ENCODE measurements around the gene ZDHHC7. TPM values are rescaled to one million over a fixed set of nuclear protein-coding genes. Genes with fewer than 3 reads are reported as not detected.
"Not testable (repeated sequence)": the region's sequence is repeated elsewhere in the genome, so short reads cannot be mapped to it uniquely, and the experiment has no call there.

Gene ZDHHC7
- total RNA-seq, 1 experiment from 2014 or later, result 109 TPM

GRCh38 chr16:85036236-85037049, 25.1 kb upstream of the ZDHHC7 start:
- DNase-seq, result no peak
- no TSS peak for BruUV-seq (replicated peaks)
- Mint-ChIP-seq H3K27me3 (ENCODE audit: unreplicated experiment) (no peaks in the 10 kb centered on the region), H3K36me3 (ENCODE audit: insufficient read depth, unreplicated experiment) (no peaks in the 10 kb centered on the region), H3K27ac (ENCODE audit: unreplicated experiment) (no peak overlapping the region), H3K4me3 (ENCODE audit: low read depth, unreplicated experiment) (no peak overlapping the region), H3K4me1 (ENCODE audit: low read depth, unreplicated experiment) (peaks cover 13% of the 10 kb centered on the region), H3K9me3 (ENCODE audit: low read depth, unreplicated experiment) (no peaks in the 10 kb centered on the region)
- CTCF ChIA-PET, result interaction anchor here (0.6 kb wide), 1 partner anchor 680 kb away, joined by 3 read pairs; no protein-coding TSS in a partner anchor
- intact Hi-C loops (cut with micrococcal nuclease; ENCODE audit: unreplicated experiment), result no loop called here
- no peak for TF ChIP-seq CTCF (IDR thresholded peaks at IDR 0.05; ENCODE audit: unreplicated experiment)

- BruUV-seq (replicated peaks), result no TSS peak
- Mint-ChIP-seq H3K27me3 (ENCODE audit: unreplicated experiment) (no peaks in the 10 kb centered on the region), H3K9me3 (ENCODE audit: low read depth, unreplicated experiment) (no peaks in the 10 kb centered on the region), H3K36me3 (ENCODE audit: insufficient read depth, unreplicated experiment) (no peaks in the 10 kb centered on the region), H3K4me3 (ENCODE audit: low read depth, unreplicated experiment) (no peak overlapping the region), H3K4me1 (ENCODE audit: low read depth, unreplicated experiment) (peaks cover 13% of the 10 kb centered on the region), H3K27ac (ENCODE audit: unreplicated experiment) (no peak overlapping the region)
- intact Hi-C loops (cut with micrococcal nuclease; ENCODE audit: unreplicated experiment), result no loop called here
- no peak for DNase-seq
- CTCF ChIA-PET, result no interaction called here
- TF ChIP-seq CTCF (IDR thresholded peaks at IDR 0.05; ENCODE audit: unreplicated experiment), result no peak
Observed at GRCh38 chr16:85034591-85035433, 23.5 kb upstream of the ZDHHC7 start.

- CTCF ChIA-PET, result interaction anchor here (0.5 kb wide), 1 partner anchor 48 kb away, joined by 5 read pairs; no protein-coding TSS in a partner anchor
- intact Hi-C loops (cut with micrococcal nuclease; ENCODE audit: unreplicated experiment), result no loop called here
- Mint-ChIP-seq H3K36me3 (ENCODE audit: insufficient read depth, unreplicated experiment) (peaks cover 15% of the 10 kb centered on the region), H3K4me3 (ENCODE audit: low read depth, unreplicated experiment) (no peak overlapping the region), H3K27ac (ENCODE audit: unreplicated experiment) (no peak overlapping the region), H3K27me3 (ENCODE audit: unreplicated experiment) (no peaks in the 10 kb centered on the region), H3K9me3 (ENCODE audit: low read depth, unreplicated experiment) (no peaks in the 10 kb centered on the region), H3K4me1 (ENCODE audit: low read depth, unreplicated experiment) (peaks cover 30% of the 10 kb centered on the region)
- no peak for TF ChIP-seq CTCF (IDR thresholded peaks at IDR 0.05; ENCODE audit: unreplicated experiment)
- BruUV-seq (replicated peaks), result no TSS peak
- no peak for DNase-seq
Observed at GRCh38 chr16:85033171-85033570, 21.8 kb upstream of the ZDHHC7 start.

DNA sequence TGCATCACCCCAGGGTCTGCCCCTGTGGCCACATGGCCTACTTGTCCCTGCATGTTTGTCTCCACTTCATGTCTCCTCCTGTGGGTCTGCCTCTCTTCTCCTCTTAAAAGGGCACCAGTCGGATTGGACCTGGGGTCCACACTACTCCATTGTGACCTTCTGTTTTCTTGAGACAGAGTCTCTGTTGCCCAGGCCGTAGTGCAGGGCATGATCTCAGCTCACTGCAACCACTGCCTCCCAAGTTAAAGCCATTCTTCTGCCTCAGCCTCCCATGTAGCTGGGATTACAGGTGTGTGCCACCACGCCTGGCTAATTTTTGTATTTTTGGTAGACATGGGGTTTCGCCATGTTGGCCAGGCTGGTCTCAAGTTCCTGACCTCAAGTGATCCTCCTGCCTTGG, 20.9 kb upstream of the ZDHHC7 start:
- DNase-seq; BruUV-seq (replicated peaks); intact Hi-C loops (cut with micrococcal nuclease; ENCODE audit: unreplicated experiment); H3K4me3 Mint-ChIP-seq (ENCODE audit: low read depth, unreplicated experiment); H3K27me3 Mint-ChIP-seq (ENCODE audit: unreplicated experiment); H3K27ac Mint-ChIP-seq (ENCODE audit: unreplicated experiment); H3K9me3 Mint-ChIP-seq (ENCODE audit: low read depth, unreplicated experiment): not testable (repeated sequence)
- CTCF ChIA-PET, result interaction anchor here (0.7 kb wide), 1 partner anchor 37 kb away, joined by 4 read pairs; no protein-coding TSS in a partner anchor
- peaks cover 27% of the 10 kb centered on the region for H3K4me1 Mint-ChIP-seq (ENCODE audit: low read depth, unreplicated experiment)
- peaks cover 25% of the 10 kb centered on the region for H3K36me3 Mint-ChIP-seq (ENCODE audit: insufficient read depth, unreplicated experiment)

Data from Calu3 (cell line).